ENCODE results near the gene ADIPOR2. TPM values are rescaled to one million over a fixed set of nuclear protein-coding genes. Genes with fewer than 3 reads are reported as not detected.
A peak's percentile ranks its signal among the peaks of the same experiment; 100 is the strongest.

Gene ADIPOR2
- total RNA-seq, 1 experiment from 2014 or later, result 58.5 TPM

DNA sequence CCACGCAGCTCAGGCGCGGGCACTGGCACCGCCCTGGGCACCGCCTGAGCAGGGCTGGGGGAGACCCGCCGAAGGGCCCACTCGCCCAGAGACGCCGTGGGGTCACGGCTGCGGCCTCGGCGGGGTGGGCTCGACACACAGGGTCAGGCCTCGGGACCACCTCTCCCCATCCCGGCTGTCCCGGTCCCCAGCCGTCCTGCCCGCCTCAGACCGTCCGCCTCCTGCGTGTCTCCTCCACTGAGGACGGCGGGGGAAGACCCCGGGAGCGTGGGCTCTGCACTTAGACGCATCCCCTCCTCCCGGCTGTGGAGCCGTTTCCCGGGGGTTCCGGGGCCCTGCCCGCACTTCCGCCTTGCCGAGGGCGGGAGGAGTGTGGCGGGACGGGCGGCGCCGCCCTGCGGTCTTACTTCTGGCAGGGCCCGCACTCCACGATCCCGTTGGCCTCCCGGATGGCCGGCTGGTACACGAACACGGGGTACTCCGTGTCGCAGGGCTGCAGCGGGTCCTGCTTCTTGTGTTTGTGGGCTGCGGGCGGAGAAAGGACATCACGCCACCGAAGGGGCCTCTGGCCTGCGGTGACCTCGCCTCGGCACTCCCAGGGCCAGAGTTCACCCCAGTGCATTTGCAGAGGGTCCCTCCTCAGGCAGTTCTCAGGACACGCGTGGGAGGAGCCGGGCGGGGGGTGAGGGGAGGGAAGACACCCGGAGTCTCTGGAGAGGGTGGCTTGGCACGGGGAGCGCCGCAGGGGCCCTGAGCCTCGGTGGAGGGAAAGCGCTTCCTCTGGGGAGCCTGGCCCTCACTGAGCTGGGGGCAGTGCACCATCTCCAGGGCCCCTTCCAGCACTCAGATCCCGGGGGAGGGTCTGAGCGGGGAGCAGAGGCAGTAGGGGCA, 106.4 kb downstream of the ADIPOR2 start:
- H3K4me1 Mint-ChIP-seq (ENCODE audit: insufficient read depth, unreplicated experiment), result peaks cover 6% of the 10 kb centered on the region
- CTCF ChIA-PET, result interaction anchor here (1.7 to 9.5 kb wide), 2 partner anchors 143 kb away, joined by 15 to 141 read pairs; no protein-coding TSS in a partner anchor

DNA sequence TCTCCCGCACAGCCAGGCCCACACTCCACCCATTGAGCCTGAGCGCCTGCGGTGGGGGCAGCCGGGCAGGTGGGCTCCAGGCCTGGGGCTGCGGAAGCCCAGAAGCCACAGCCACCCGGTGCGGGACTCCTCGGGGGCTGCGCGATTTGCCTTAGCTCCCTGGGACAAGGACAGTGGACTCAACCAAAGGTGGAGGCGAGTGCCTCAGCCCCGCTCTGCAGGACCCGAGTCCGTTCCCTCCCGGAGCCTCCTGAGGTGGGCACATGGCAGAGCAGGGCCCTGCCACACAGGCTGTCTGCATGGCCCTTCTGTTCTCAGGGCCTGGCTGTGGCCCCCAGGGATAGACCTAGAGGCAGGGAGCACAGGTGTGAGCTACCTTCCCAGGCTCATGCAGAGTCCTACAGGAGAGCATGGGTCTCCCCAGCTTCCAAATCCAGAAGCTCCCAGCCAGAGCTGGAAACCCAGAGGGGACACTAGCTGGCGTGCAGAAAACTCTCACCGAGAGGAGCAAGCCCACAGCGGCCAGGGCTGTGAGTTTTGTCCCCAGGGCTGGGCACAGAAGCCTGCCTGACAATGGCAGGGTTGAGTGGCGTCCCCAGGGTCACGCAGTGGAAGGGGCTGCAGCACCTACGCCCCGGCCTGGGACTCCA, 107.2 kb downstream of the ADIPOR2 start:
- no peaks in the 10 kb centered on the region for H3K27me3 Mint-ChIP-seq (ENCODE audit: insufficient read depth, unreplicated experiment)
- intact Hi-C loops (cut with micrococcal nuclease), result loop anchor here (5.0 kb wide), 1 partner anchor 484 kb away; no protein-coding TSS in a partner anchor
- DNase-seq (ENCODE audit: unreplicated experiment), result no peak
- ChIA-PET CTCF (interaction anchor here (1.7 kb wide), 1 partner anchor 142 kb away, joined by 15 read pairs; no protein-coding TSS in a partner anchor), POLR2A (interaction anchor here (0.5 kb wide), 1 partner anchor 32 kb away, joined by 3 read pairs; no protein-coding TSS in a partner anchor)
- peaks cover 6% of the 10 kb centered on the region for H3K36me3 Mint-ChIP-seq (ENCODE audit: insufficient read depth, unreplicated experiment)
- peaks cover 6% of the 10 kb centered on the region for H3K4me1 Mint-ChIP-seq (ENCODE audit: insufficient read depth, unreplicated experiment)
- TF ChIP-seq, protein P1, sequence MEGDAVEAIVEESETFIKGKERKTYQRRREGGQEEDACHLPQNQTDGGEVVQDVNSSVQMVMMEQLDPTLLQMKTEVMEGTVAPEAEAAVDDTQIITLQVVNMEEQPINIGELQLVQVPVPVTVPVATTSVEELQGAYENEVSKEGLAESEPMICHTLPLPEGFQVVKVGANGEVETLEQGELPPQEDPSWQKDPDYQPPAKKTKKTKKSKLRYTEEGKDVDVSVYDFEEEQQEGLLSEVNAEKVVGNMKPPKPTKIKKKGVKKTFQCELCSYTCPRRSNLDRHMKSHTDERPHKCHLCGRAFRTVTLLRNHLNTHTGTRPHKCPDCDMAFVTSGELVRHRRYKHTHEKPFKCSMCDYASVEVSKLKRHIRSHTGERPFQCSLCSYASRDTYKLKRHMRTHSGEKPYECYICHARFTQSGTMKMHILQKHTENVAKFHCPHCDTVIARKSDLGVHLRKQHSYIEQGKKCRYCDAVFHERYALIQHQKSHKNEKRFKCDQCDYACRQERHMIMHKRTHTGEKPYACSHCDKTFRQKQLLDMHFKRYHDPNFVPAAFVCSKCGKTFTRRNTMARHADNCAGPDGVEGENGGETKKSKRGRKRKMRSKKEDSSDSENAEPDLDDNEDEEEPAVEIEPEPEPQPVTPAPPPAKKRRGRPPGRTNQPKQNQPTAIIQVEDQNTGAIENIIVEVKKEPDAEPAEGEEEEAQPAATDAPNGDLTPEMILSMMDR (IDR thresholded peaks at IDR 0.05; ENCODE audit: unreplicated experiment), result no peak
- BruUV-seq (replicated peaks), result no TSS peak
- H3K4me3 Mint-ChIP-seq (ENCODE audit: unreplicated experiment), result no peak overlapping the region
- H3K27ac Mint-ChIP-seq (ENCODE audit: low read depth, unreplicated experiment), result no peak overlapping the region
- H3K9me3 Mint-ChIP-seq (ENCODE audit: unreplicated experiment), result no peaks in the 10 kb centered on the region

More for the DNA sequence above, 106.4 kb downstream of the ADIPOR2 start:
- H3K36me3 Mint-ChIP-seq (ENCODE audit: insufficient read depth, unreplicated experiment), result peaks cover 6% of the 10 kb centered on the region
- DNase-seq (ENCODE audit: unreplicated experiment), result no peak
- no peaks in the 10 kb centered on the region for H3K27me3 Mint-ChIP-seq (ENCODE audit: insufficient read depth, unreplicated experiment)
- H3K4me3 Mint-ChIP-seq (ENCODE audit: unreplicated experiment), result peak overlapping the region; percentile 47
- H3K9me3 Mint-ChIP-seq (ENCODE audit: unreplicated experiment), result no peaks in the 10 kb centered on the region
- intact Hi-C loops (cut with micrococcal nuclease), result loop anchor here (5.0 kb wide), 1 partner anchor 485 kb away; no protein-coding TSS in a partner anchor
- TF ChIP-seq, protein P1 (IDR thresholded peaks at IDR 0.05; ENCODE audit: unreplicated experiment), result no peak
- BruUV-seq (replicated peaks), result no TSS peak
- POLR2A ChIA-PET, result interaction anchor here (0.5 to 2.7 kb wide), 2 partner anchors 33 to 143 kb away, joined by 3 to 16 read pairs; no protein-coding TSS in a partner anchor
- no peak overlapping the region for H3K27ac Mint-ChIP-seq (ENCODE audit: low read depth, unreplicated experiment)

DNA sequence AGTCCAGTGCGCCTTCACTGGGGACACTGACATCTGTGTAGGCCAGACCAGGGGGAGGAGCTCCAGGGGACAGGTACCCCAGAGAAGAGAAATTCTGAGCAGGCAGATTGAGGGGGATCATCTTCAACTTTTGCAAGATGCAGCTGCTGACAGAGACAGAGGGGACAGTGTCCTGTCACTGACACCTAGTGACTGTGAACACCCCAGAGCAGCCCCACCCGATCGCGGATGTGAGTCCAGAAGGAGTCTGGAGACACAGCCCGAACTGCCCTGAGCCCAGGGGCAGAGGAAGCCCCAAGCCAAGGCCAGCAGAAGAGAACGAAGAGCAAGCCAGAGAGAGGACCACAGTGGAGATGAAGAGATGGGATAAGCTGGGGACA, 107.8 kb downstream of the ADIPOR2 start:
- no peaks in the 10 kb centered on the region for H3K9me3 Mint-ChIP-seq (ENCODE audit: unreplicated experiment)
- CTCF ChIA-PET, result interaction anchor here (1.7 kb wide), 1 partner anchor 141 kb away, joined by 15 read pairs; no protein-coding TSS in a partner anchor
- POLR2A ChIA-PET, result no interaction called here
- intact Hi-C loops (cut with micrococcal nuclease), result loop anchor here (5.0 kb wide), 1 partner anchor 484 kb away; no protein-coding TSS in a partner anchor
- TF ChIP-seq, protein P1 (IDR thresholded peaks at IDR 0.05; ENCODE audit: unreplicated experiment), result no peak
- DNase-seq (ENCODE audit: unreplicated experiment), result no peak
- no TSS peak for BruUV-seq (replicated peaks)
- H3K36me3 Mint-ChIP-seq (ENCODE audit: insufficient read depth, unreplicated experiment), result peaks cover 2% of the 10 kb centered on the region
- peaks cover 6% of the 10 kb centered on the region for H3K4me1 Mint-ChIP-seq (ENCODE audit: insufficient read depth, unreplicated experiment)
- H3K27ac Mint-ChIP-seq (ENCODE audit: low read depth, unreplicated experiment), result no peak overlapping the region
- no peaks in the 10 kb centered on the region for H3K27me3 Mint-ChIP-seq (ENCODE audit: insufficient read depth, unreplicated experiment)
- H3K4me3 Mint-ChIP-seq (ENCODE audit: unreplicated experiment), result no peak overlapping the region
